Activated CD8-positive, alpha-beta memory T cell treated with anti-CD3 and anti-CD28 coated beads, Interleukin-2, amount 50 U/mL, for 1 hour (primary cell): ENCODE results near the gene ZNF382.
"Not testable (repeated sequence)": the region's sequence is repeated elsewhere in the genome, so short reads cannot be mapped to it uniquely, and the experiment has no call there.

ENCODE experiments used
- DNase-seq: peaks from one replicate; pipeline ENCODE4 v3.0.0-alpha.2; 2020; ENCODE audit errors: extremely low read depth

The ZNF382 gene

GRCh38 chr19:36605101-36605876, at the start of gene ZNF382:
Gene ZNF382, plus strand, starts transcription at chr19:36605313. Its CDS starts 4,602 bp downstream, at chr19:36609915.
- peak; percentile 53 for DNase-seq

GRCh38 chr19:36564391-36564790, 40.7 kb upstream of the ZNF382 start:
- DNase-seq, result no peak

GRCh38 chr19:36572593-36573019, 32.5 kb upstream of the ZNF382 start:
- no peak for DNase-seq

- DNase-seq, result peak; percentile 92
Observed at GRCh38 chr19:36573020-36573894, 31.9 kb upstream of the ZNF382 start, which contains the start of gene ZNF529. Gene ZNF529, minus strand, starts transcription at chr19:36573292. Its CDS starts 946 bp downstream, at chr19:36572346.

- no peak for DNase-seq
Observed at GRCh38 chr19:36573895-36574720, 31.0 kb upstream of the ZNF382 start.

- no peak for DNase-seq
Observed at GRCh38 chr19:36574741-36575140, 30.4 kb upstream of the ZNF382 start.

- DNase-seq, result no peak
Observed at GRCh38 chr19:36577271-36577996, 27.7 kb upstream of the ZNF382 start.

GRCh38 chr19:36579255-36579654, 25.9 kb upstream of the ZNF382 start:
- DNase-seq, result no peak

- not testable (repeated sequence) for DNase-seq
Observed at GRCh38 chr19:36602681-36603080, 2.4 kb upstream of the ZNF382 start.

- peak; percentile 65 for DNase-seq
Observed at GRCh38 chr19:36604656-36605100, 435 bp upstream of the ZNF382 start.

- DNase-seq, result no peak
Observed at GRCh38 chr19:36605877-36606478, 865 bp downstream of the ZNF382 start.

GRCh38 chr19:36627057-36627456, 21.9 kb downstream of the ZNF382 start:
- no peak for DNase-seq

- DNase-seq, result no peak
Observed at GRCh38 chr19:36635342-36635741, 30.2 kb downstream of the ZNF382 start.

GRCh38 chr19:36638862-36639510, 33.9 kb downstream of the ZNF382 start:
- no peak for DNase-seq

GRCh38 chr19:36646746-36647145, 41.6 kb downstream of the ZNF382 start:
- no peak for DNase-seq

GRCh38 chr19:36652958-36653357, 47.8 kb downstream of the ZNF382 start:
- DNase-seq, result no peak

GRCh38 chr19:36665832-36666231, 60.7 kb downstream of the ZNF382 start:
- DNase-seq, result no peak

GRCh38 chr19:36668646-36669045, 63.5 kb downstream of the ZNF382 start:
- no peak for DNase-seq

- DNase-seq, result no peak
Observed at GRCh38 chr19:36672368-36672767, 67.3 kb downstream of the ZNF382 start.

- no peak for DNase-seq
Observed at GRCh38 chr19:36674201-36674600, 69.1 kb downstream of the ZNF382 start.
